T-helper 9 cell (primary cell): ENCODE measurements around the gene RPL37A.

ENCODE experiments used
- DNase-seq: peaks from one replicate; pipeline ENCODE4 v3.0.0-alpha.2; 2020

The RPL37A gene

DNA sequence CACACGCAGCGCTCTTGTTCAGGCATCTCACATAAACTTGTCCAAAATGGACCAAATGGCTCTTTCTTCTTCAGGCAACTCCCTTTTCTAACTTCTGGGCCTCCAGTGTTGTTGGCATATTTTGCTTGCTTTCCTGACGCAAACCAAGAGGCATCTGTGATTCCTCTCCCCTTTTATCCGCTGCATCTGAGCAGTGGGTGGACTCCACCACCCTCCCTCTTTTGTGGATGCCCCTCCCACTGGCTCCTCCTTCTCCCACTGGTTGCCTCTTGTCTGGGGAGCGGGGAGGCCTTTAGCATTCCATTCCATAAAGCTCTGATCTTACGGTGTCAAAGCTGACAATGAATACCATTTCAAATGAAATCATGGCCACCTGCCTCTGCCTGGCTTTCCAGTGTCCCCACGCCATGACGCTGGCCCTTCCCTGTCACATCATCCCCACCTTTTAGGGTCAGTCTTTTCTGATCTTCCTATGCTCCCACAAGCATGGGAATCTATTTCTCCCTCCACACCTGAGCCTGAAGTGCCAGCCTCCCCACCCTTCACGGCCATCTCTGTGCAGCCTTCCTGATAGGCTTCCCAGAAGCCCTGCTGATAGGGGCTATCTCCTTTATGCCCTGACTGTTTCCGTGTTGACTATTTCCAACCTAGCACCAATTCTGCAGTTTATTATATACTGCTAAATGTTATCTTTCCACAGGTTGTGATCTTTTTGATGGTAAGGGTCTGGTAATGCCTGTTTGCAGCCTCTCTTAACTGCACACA is 51.5 kb downstream of the RPL37A start:
- no peak for DNase-seq

DNA sequence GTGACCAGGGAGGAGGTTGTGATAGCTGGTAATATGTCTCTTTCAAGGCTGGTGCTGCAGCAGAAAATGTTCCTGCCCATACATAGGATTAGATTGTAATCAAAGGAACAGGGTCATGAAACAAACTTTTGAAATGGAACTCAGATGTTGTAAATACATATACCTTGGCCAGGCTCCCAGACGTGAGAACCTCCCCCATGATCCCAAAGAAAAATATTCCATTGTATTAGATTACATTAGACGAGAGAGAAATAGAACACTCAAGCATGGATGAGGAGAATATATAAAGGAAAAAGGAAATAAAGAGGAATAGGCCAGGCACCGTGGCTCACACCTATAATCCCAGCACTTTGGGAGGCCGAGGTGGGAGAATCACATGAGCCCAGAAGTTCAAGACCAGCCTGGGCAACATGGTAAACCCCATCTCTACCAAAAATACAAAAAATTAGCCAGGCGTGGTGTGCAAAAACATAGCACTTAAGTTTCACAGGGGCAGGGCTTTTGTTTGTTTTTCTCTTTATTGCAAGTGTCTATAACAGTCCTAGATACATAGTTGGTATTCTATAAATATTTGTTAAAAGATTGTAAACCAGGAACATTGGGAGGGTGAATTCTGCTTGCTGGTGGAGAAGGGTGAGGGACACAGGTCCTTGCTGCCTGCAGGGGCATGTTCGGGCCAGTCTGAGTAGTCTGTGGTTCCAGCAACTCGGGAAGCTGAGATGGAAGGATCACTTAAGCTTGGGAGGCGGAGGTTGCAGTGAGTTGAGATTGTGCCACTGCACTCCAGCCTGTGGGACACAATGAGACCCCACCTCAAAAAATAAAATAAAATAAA is 52.8 kb downstream of the RPL37A start:
- no peak for DNase-seq

DNA sequence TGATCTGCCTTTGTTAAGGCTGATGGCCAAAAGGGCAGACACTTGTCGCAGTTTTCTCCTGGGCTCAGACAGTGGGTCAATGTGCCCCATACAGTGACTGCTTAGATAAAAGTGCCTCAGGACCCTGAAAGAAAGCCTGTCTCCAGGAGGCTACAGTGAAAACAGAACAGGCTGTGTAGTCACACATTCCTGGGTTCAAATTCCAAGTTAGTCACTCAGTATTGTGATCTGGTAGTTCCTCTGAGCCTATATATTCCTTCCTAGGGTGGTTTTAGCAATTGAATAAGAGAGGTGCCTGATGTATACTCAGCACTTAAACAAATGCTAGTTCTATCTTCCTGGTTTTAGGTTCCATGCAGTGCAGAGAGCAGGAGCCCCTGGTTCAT is 54.4 kb downstream of the RPL37A start:
- no peak for DNase-seq
